K562 (cell line): ENCODE results near the gene CASKIN2. TPM values are rescaled to one million over a fixed set of nuclear protein-coding genes. Genes with fewer than 3 reads are reported as not detected.

Source experiments
- ATAC-seq: fragments of 200-7000 bp; cut with Tn5 transposase; 3 replicates; pipeline ENCODE4 v1.9.1; 2020; ENCODE audit warnings: moderate library complexity
- BruUV-seq: library from RNA; stranded (reverse); fragments of 400-500 nt; replicated peaks from 2 replicates; lab custom pipeline; 2021; lab: Mats Ljungman, UMichigan
- CTCF ChIA-PET: fragments of 300-600 bp; formaldehyde crosslinking; extraction: SDS; loops from one replicate; lab custom pipeline; 2021; ENCODE audit warnings: low intra/inter-chr PET ratio; lab: Yijun Ruan, JAX
- POLR2A ChIA-PET: fragments of 300-600, 350-650 bp; sonication (Branson Sonifier 250); formaldehyde crosslinking; extraction: SDS; loops from one replicate; lab custom pipeline; 2021; ENCODE audit warnings: antibody characterized with exemption, inconsistent platforms; lab: Yijun Ruan, JAX
- DNase-seq, 4 experiments: peaks; one replicate each; pipeline versions ENCODE4 v3.0.0 to v3.0.0-alpha.2; 2011 to 2018; ENCODE audit warnings: low spot score in 3 of 4, mixed read lengths in 3 of 4; ENCODE audit errors: extremely low read depth in 1 of 4
- FAIRE-seq: peaks from 2 replicates; lab custom pipeline; 2011; peaks lifted over from hg19 to GRCh38; lab: Jason Lieb, UNC
- H2AFZ ChIP-seq: 2 replicates; pipeline ENCODE4 v1.6.0; 2011; ENCODE audit warnings: low read depth, low read length, control low read depth, inconsistent platforms
- H3K27ac ChIP-seq: fragments of 200-600 bp; 3 replicates; pipeline ENCODE4 v1.8.0; 2011; ENCODE audit warnings: low read depth, mild to moderate bottlenecking, control low read depth, inconsistent platforms, low read length, moderate library complexity, mixed read lengths; ENCODE audit errors: extremely low read depth
- H3K27me3 ChIP-seq, 2 experiments: fragments of 300-600 bp in 1 of 2; 2 replicates in 1 of 2; 3 replicates in 1 of 2; pipeline versions ENCODE4 v1.6.0 to v1.8.0; 2011; ENCODE audit warnings: inconsistent platforms in 2 of 2, low read length in 2 of 2, mild to moderate bottlenecking in 1 of 2, mixed read lengths in 1 of 2, moderate library complexity in 1 of 2; ENCODE audit not compliant: control insufficient read depth in 2 of 2, insufficient read depth in 2 of 2
- H3K36me3 ChIP-seq: fragments of 300-600 bp; 3 replicates; pipeline ENCODE4 v1.8.0; 2011; ENCODE audit warnings: mild to moderate bottlenecking, low read length, inconsistent platforms; ENCODE audit not compliant: control insufficient read depth, insufficient read depth
- H3K4me1 ChIP-seq, 2 experiments: fragments of 200-600 bp in 1 of 2; replicated peaks in 1 of 2; 2 replicates in 1 of 2; 3 replicates in 1 of 2; pipeline versions ENCODE4 v1.5.1 to v1.8.0; 2011; ENCODE audit warnings: inconsistent platforms in 2 of 2, low read length in 2 of 2, mild to moderate bottlenecking in 1 of 2, mixed read lengths in 1 of 2, moderate library complexity in 1 of 2; ENCODE audit not compliant: control insufficient read depth in 2 of 2, insufficient read depth in 2 of 2
- H3K4me2 ChIP-seq: 2 replicates; pipeline ENCODE4 v1.6.1; 2011; ENCODE audit warnings: low read length, control low read depth, inconsistent platforms, mixed read lengths; ENCODE audit not compliant: insufficient read depth
- H3K4me3 ChIP-seq: fragments of 200-600 bp; sonication (generic), shearing (Covaris generic); 2 replicates; pipeline ENCODE4 v1.5.1; 2016; ENCODE audit warnings: control low read depth, inconsistent platforms
- H3K79me2 ChIP-seq: fragments of 200-600 bp; 3 replicates; pipeline ENCODE4 v1.8.0; 2011; ENCODE audit warnings: low read length, inconsistent platforms; ENCODE audit not compliant: control insufficient read depth, insufficient read depth
- H3K9ac ChIP-seq, 2 experiments: 2 replicates each; pipeline versions ENCODE4 v1.6.0 to v1.6.1; 2011; ENCODE audit warnings: low read depth in 2 of 2, low read length in 2 of 2, control low read depth in 1 of 2, inconsistent platforms in 1 of 2, mild to moderate bottlenecking in 1 of 2, mixed read lengths in 1 of 2; ENCODE audit not compliant: insufficient read depth in 1 of 2
- H3K9me1 ChIP-seq: one replicate; pipeline ENCODE4 v1.6.0; 2011; ENCODE audit warnings: inconsistent platforms, mild to moderate bottlenecking, low read length, moderate library complexity; ENCODE audit not compliant: control insufficient read depth, insufficient read depth
- H3K9me3 ChIP-seq: replicated peaks from 2 replicates; pipeline ENCODE4 v1.5.1; 2011; ENCODE audit warnings: low read depth, low read length, inconsistent platforms; ENCODE audit not compliant: control insufficient read depth, insufficient read depth
- H4K20me1 ChIP-seq: replicated peaks from 2 replicates; pipeline ENCODE4 v1.6.1; 2011; ENCODE audit warnings: low read length, inconsistent platforms, mixed read lengths; ENCODE audit not compliant: control insufficient read depth, insufficient read depth
- CBFA2T2 ChIP-seq: fragments of 450-650 bp; conservative IDR thresholded peaks from 2 replicates; pipeline ENCODE4 v1.6.1; 2017; ENCODE audit warnings: mild to moderate bottlenecking
- NRF1 ChIP-seq, 2 experiments: fragments of 450-650 bp; IDR thresholded peaks in 1 of 2; conservative IDR thresholded peaks in 1 of 2; 2 replicates each; pipeline ENCODE4 v1.6.1; 2014; ENCODE audit warnings: mild to moderate bottlenecking in 2 of 2
- PHF8 ChIP-seq: fragments of 200-600 bp; sonication (generic); IDR thresholded peaks from 2 replicates; pipeline ENCODE4 v1.6.1; 2012; ENCODE audit warnings: mixed run types, mild to moderate bottlenecking, inconsistent platforms, low read length, moderate library complexity, borderline replicate concordance
- POLR2H ChIP-seq: IDR thresholded peaks from 2 replicates; pipeline ENCODE4 v1.6.1; 2016; ENCODE audit warnings: missing genetic modification characterization, low read depth, mild to moderate bottlenecking, control low read depth, missing compliant biosample characterization, moderate library complexity
- RAD51 ChIP-seq: fragments of 450-650 bp; IDR thresholded peaks from 2 replicates; pipeline ENCODE4 v1.7.1; 2016; ENCODE audit warnings: low read depth, mild to moderate bottlenecking, borderline replicate concordance
- SMAD2 ChIP-seq: fragments of 150-350 bp; IDR thresholded peaks from 2 replicates; pipeline ENCODE4 v1.6.1; 2014; ENCODE audit warnings: low read depth, mild to moderate bottlenecking, low read length
- SMARCC2 ChIP-seq: fragments of 450-650 bp; IDR thresholded peaks from 2 replicates; pipeline ENCODE4 v1.6.1; 2017; ENCODE audit warnings: antibody characterized with exemption, moderate library complexity, mild to moderate bottlenecking, low read depth
- SMARCE1 ChIP-seq: fragments of 450-650 bp; IDR thresholded peaks from 2 replicates; pipeline ENCODE4 v1.7.1; 2016; ENCODE audit warnings: mild to moderate bottlenecking
- SP2 ChIP-seq: IDR thresholded peaks from 2 replicates; pipeline ENCODE4 v1.6.1; 2011; ENCODE audit warnings: mild to moderate bottlenecking, low read depth, low read length, moderate library complexity; ENCODE audit not compliant: poor library complexity, severe bottlenecking; ENCODE audit errors: extremely low read depth
- TEAD4 ChIP-seq, 2 experiments: sonication (generic) in 1 of 2; formaldehyde crosslinking in 1 of 2; IDR thresholded peaks; 2 replicates each; pipeline versions ENCODE4 v1.6.1 to v1.8.0; 2012 to 2022; ENCODE audit warnings: borderline replicate concordance in 1 of 2, inconsistent platforms in 1 of 2, low read length in 1 of 2, mild to moderate bottlenecking in 1 of 2, missing genetic modification reagents in 1 of 2
- ZNF436 ChIP-seq: fragments of 250-450, 450-650 bp; sonication (Bioruptor Pico); formaldehyde crosslinking; IDR thresholded peaks from 2 replicates; pipeline ENCODE4 v1.7.0; 2020; ENCODE audit warnings: mild to moderate bottlenecking
- WGBS: fragments of 100-300 bp; shearing (Covaris generic); methylation state at CpG from one replicate; pipeline ENCODE4 v1.1.6; 2016; ENCODE audit warnings: low coverage, mixed read lengths; ENCODE audit not compliant: insufficient coverage; ENCODE audit errors: missing lambda C conversion rate; 5-methylcytosine and 5-hydroxymethylcytosine counted together
- in situ Hi-C: fragments of 300-500 bp; cut with MboI; formaldehyde crosslinking; loops from 4 replicates; pipeline ENCODE4 v1.15.0; 2018; ENCODE audit warnings: inconsistent platforms, mixed read lengths
- intact Hi-C: fragments of 100-400 bp; cut with micrococcal nuclease; formaldehyde crosslinking; loops from 2 replicates; pipeline ENCODE4 v1.14.2; 2022
- polyA plus RNA-seq, 8 experiments: library from polyadenylated mRNA; depleted of rRNA in 4 of 8; stranded (reverse) in 5 of 8; unstranded in 3 of 8; fragments of >200 nt; fragmentation: Nextera tagmentation in 2 of 8; fragmentation: Illumina TruSeq in 1 of 8; extraction: Ambion mirVana in 2 of 8; extraction: Trizol in 1 of 8; gene quantifications; 2 replicates each; pipeline versions ENCODE4 v1.2.1 to v1.2.3, GENCODE V29; 2011 to 2014; ENCODE audit warnings: inconsistent platforms in 1 of 8, missing spikeins in 1 of 8
- total RNA-seq, 7 experiments: library from RNA; depleted of rRNA in 6 of 7; stranded (reverse); fragments of >200 nt in 6 of 7; fragmentation: Illumina TruSeq in 2 of 7; extraction: Trizol in 2 of 7; gene quantifications; 2 replicates each; pipeline versions ENCODE4 v1.2.1 to v1.2.3, GENCODE V29; 2011 to 2021; ENCODE audit warnings: low replicate concordance in 1 of 7
- TF ChIP-seq, protein P1 (sequence below): sonication (generic); formaldehyde crosslinking; IDR thresholded peaks from 2 replicates; pipeline ENCODE4 v1.8.0; 2022; ENCODE audit warnings: mild to moderate bottlenecking, missing genetic modification reagents

Gene CASKIN2
- total and polyA plus RNA-seq, 9 of the 15 experiments (the other 6 are each of a cell fraction or from before 2014, with no cell fraction given), result 0.01 to 12.2 (median 2.1) TPM

GRCh38 chr17:75457047-75457654 lies 58.2 kb downstream of the CASKIN2 start (continued):
- TF ChIP-seq, protein P1, sequence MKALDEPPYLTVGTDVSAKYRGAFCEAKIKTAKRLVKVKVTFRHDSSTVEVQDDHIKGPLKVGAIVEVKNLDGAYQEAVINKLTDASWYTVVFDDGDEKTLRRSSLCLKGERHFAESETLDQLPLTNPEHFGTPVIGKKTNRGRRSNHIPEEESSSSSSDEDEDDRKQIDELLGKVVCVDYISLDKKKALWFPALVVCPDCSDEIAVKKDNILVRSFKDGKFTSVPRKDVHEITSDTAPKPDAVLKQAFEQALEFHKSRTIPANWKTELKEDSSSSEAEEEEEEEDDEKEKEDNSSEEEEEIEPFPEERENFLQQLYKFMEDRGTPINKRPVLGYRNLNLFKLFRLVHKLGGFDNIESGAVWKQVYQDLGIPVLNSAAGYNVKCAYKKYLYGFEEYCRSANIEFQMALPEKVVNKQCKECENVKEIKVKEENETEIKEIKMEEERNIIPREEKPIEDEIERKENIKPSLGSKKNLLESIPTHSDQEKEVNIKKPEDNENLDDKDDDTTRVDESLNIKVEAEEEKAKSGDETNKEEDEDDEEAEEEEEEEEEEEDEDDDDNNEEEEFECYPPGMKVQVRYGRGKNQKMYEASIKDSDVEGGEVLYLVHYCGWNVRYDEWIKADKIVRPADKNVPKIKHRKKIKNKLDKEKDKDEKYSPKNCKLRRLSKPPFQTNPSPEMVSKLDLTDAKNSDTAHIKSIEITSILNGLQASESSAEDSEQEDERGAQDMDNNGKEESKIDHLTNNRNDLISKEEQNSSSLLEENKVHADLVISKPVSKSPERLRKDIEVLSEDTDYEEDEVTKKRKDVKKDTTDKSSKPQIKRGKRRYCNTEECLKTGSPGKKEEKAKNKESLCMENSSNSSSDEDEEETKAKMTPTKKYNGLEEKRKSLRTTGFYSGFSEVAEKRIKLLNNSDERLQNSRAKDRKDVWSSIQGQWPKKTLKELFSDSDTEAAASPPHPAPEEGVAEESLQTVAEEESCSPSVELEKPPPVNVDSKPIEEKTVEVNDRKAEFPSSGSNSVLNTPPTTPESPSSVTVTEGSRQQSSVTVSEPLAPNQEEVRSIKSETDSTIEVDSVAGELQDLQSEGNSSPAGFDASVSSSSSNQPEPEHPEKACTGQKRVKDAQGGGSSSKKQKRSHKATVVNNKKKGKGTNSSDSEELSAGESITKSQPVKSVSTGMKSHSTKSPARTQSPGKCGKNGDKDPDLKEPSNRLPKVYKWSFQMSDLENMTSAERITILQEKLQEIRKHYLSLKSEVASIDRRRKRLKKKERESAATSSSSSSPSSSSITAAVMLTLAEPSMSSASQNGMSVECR (CRISPR knock-in tag), result no peak
- TF ChIP-seq RAD51 (peak; percentile 80), NRF1 (conservative IDR thresholded peaks at IDR 0.05 in 1 of 2, IDR thresholded peaks at IDR 0.05 in 1 of 2) (peak; percentile 62 to 71)

- BruUV-seq, result TSS peak; percentile 75
- H3K4me3 ChIP-seq, result peak within 1 kb of the TSS; percentile 90
- H2AFZ ChIP-seq, result peak within 1 kb of the TSS; percentile 83
- peak within 1 kb of the TSS; percentile 90 for H3K4me2 ChIP-seq
- H3K27me3 ChIP-seq, result no peaks in the 10 kb centered on the region
- peaks cover 20 to 21% of the 10 kb centered on the region in 2 experiments; a peak in 4 of 5 replicates for H3K4me1 ChIP-seq
- peak within 1 kb of the TSS; percentile 95 for H3K9ac ChIP-seq
- no peaks in the 10 kb centered on the region for H3K36me3 ChIP-seq
- peaks cover 15% of the 10 kb centered on the region for H3K79me2 ChIP-seq
- H3K27ac ChIP-seq, result peak within 1 kb of the TSS; percentile 85
- H4K20me1 ChIP-seq, result no peaks in the 10 kb centered on the region
- H3K9me3 ChIP-seq, result no peaks in the 10 kb centered on the region
- FAIRE-seq (peak; percentile 94), DNase-seq (peak; percentile 95 to 99 (median 98)), ATAC-seq (peak; percentile 97)
- ChIA-PET CTCF (no interaction called here), POLR2A (interaction anchor here (0.6 to 2.6 kb wide), 17 partner anchors 8 to 347 kb away, joined by 3 to 8 read pairs (median 4); partner anchors contain the start of genes ARMC7, GGA3 and MRPS7)
- intact Hi-C loops (no loop called here), in situ Hi-C loops (no loop called here)
- no peaks in the 10 kb centered on the region for H3K9me1 ChIP-seq
- under 1% methylated on average over 24 of the region's 33 CpGs for WGBS
- TF ChIP-seq POLR2H (tag) (0 out of 2 replicates have a peak, but pooled peaks have one; percentile 44), SP2 (peak; percentile 79), SMAD2 (no peak), PHF8 (peak; percentile 69; the same call in 1 of the 2 replicates), SMARCE1 (no peak; the same call in 1 of the 2 replicates), SMARCC2 (no peak), TEAD4 (IDR thresholded peaks at IDR 0.05; ENCODE audit: low read length) (no peak), TEAD4 (CRISPR knock-in tag; IDR thresholded peaks at IDR 0.05; ENCODE audit: borderline replicate concordance) (no peak), CBFA2T2 (no peak), ZNF436 (CRISPR knock-in tag) (no peak)
Measured at GRCh38 chr17:75456417-75457046, 58.8 kb downstream of the CASKIN2 start, which contains the start of gene TMEM94. TMEM94 (plus strand) TSS chr17:75456635; CDS start chr17:75471906, 15,271 bp downstream.
